H4 (cell line): ENCODE results near the gene ALDH18A1. TPM values are rescaled to one million over a fixed set of nuclear protein-coding genes. Genes with fewer than 3 reads are reported as not detected.

Experiments
- DNase-seq: peaks from one replicate; pipeline ENCODE4 v3.0.0-alpha.2; 2015; ENCODE audit warnings: low spot score
- total RNA-seq: library from RNA; depleted of rRNA; stranded (reverse); fragments of >200 nt; shearing (Covaris generic); gene quantifications from 2 replicates; pipeline ENCODE4 v1.2.3, GENCODE V29; 2014; rRNA removed

Gene ALDH18A1
- total RNA-seq, 1 experiment from 2014 or later = 78.3 TPM

- DNase-seq = no peak
These were observed 99.3 kb downstream of the ALDH18A1 start for GRCh38 chr10:95556994-95557767.

Other genes starting within 250 kb of the ALDH18A1 start
- gene SORBS1, start 95.3 kb downstream of the ALDH18A1 start, total RNA-seq = 1.4 and 4.0 TPM in 2 replicates
- 46.9 and 57.8 TPM in 2 replicates for gene TCTN3, start 37.2 kb upstream of the ALDH18A1 start, total RNA-seq
- 0.12 TPM in 1 of 2 replicates, not detected in the other for gene ENTPD1, start 99.5 kb upstream of the ALDH18A1 start, total RNA-seq